H1 (cell line): ENCODE data around the gene PSME4. TPM values are rescaled to one million over a fixed set of nuclear protein-coding genes. Genes with fewer than 3 reads are reported as not detected.

ENCODE experiments used
- CBX5 ChIP-seq: fragments of 300-800, 300-1000 bp; sonication (generic); IDR thresholded peaks from 2 replicates; pipeline ENCODE4 v1.7.1; 2016; ENCODE audit warnings: antibody characterized with exemption, low read length, low read depth
- RAD21 ChIP-seq, 2 experiments: IDR thresholded peaks in 1 of 2; conservative IDR thresholded peaks in 1 of 2; 2 replicates each; pipeline ENCODE4 v1.6.1; 2011; ENCODE audit warnings: low read depth in 2 of 2, low read length in 2 of 2, improper control_type of control experiment in 1 of 2, inconsistent platforms in 1 of 2, mild to moderate bottlenecking in 1 of 2, moderate library complexity in 1 of 2
- polyA plus RNA-seq, 7 experiments: library from polyadenylated mRNA; depleted of rRNA in 3 of 7; stranded (reverse) in 5 of 7; unstranded in 2 of 7; fragments of >200 nt in 5 of 7; fragments of 200-250 nt in 2 of 7; gene quantifications; 1 replicate in 5 of 7; 2 replicates in 1 of 7; 4 replicates in 1 of 7; pipeline versions ENCODE4 v1.2.1 to v1.2.3, GENCODE V29; 2011 to 2013; ENCODE audit warnings: missing spikeins in 2 of 7, mixed read lengths in 2 of 7
- total RNA-seq: library from RNA; stranded (reverse); fragmentation: NEBNext Ultra II Directional; extraction: Animal tissue kit (Norgen Biotek cat#: 25700); gene quantifications from 2 replicates; pipeline ENCODE4 v1.2.1, GENCODE V29; 2021
- TF ChIP-seq, protein P1 (sequence below): fragments of 300-600 bp; sonication (generic); IDR thresholded peaks from 2 replicates; pipeline ENCODE4 v1.7.1; 2012; ENCODE audit warnings: low read length, moderate library complexity, mild to moderate bottlenecking, inconsistent platforms; ENCODE audit not compliant: insufficient replicate concordance

The PSME4 gene
- total and polyA plus RNA-seq, 2 of the 8 experiments (the other 6 are each of a cell fraction or from before 2014, with no cell fraction given) = 42.2 to 116 TPM

DNA sequence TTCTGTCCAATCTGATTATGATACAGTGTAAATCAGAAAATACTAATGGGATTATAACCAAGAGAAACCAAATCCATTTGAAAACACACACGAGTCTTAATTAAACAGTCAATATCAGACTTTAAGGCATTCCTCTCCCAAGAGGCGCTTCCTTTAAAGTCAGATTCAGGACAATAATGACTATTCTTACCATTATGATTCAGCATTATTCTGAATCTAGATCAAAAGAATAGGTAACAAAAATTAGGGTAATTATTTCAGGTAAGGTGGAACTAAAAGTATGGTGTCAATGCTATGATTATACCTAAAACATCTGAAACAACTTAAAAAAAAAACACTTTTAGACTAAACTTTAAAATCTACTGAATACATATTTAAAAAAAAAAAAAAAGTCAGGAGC is 12.3 kb downstream of the PSME4 start (continued):
- TF ChIP-seq, protein P1, sequence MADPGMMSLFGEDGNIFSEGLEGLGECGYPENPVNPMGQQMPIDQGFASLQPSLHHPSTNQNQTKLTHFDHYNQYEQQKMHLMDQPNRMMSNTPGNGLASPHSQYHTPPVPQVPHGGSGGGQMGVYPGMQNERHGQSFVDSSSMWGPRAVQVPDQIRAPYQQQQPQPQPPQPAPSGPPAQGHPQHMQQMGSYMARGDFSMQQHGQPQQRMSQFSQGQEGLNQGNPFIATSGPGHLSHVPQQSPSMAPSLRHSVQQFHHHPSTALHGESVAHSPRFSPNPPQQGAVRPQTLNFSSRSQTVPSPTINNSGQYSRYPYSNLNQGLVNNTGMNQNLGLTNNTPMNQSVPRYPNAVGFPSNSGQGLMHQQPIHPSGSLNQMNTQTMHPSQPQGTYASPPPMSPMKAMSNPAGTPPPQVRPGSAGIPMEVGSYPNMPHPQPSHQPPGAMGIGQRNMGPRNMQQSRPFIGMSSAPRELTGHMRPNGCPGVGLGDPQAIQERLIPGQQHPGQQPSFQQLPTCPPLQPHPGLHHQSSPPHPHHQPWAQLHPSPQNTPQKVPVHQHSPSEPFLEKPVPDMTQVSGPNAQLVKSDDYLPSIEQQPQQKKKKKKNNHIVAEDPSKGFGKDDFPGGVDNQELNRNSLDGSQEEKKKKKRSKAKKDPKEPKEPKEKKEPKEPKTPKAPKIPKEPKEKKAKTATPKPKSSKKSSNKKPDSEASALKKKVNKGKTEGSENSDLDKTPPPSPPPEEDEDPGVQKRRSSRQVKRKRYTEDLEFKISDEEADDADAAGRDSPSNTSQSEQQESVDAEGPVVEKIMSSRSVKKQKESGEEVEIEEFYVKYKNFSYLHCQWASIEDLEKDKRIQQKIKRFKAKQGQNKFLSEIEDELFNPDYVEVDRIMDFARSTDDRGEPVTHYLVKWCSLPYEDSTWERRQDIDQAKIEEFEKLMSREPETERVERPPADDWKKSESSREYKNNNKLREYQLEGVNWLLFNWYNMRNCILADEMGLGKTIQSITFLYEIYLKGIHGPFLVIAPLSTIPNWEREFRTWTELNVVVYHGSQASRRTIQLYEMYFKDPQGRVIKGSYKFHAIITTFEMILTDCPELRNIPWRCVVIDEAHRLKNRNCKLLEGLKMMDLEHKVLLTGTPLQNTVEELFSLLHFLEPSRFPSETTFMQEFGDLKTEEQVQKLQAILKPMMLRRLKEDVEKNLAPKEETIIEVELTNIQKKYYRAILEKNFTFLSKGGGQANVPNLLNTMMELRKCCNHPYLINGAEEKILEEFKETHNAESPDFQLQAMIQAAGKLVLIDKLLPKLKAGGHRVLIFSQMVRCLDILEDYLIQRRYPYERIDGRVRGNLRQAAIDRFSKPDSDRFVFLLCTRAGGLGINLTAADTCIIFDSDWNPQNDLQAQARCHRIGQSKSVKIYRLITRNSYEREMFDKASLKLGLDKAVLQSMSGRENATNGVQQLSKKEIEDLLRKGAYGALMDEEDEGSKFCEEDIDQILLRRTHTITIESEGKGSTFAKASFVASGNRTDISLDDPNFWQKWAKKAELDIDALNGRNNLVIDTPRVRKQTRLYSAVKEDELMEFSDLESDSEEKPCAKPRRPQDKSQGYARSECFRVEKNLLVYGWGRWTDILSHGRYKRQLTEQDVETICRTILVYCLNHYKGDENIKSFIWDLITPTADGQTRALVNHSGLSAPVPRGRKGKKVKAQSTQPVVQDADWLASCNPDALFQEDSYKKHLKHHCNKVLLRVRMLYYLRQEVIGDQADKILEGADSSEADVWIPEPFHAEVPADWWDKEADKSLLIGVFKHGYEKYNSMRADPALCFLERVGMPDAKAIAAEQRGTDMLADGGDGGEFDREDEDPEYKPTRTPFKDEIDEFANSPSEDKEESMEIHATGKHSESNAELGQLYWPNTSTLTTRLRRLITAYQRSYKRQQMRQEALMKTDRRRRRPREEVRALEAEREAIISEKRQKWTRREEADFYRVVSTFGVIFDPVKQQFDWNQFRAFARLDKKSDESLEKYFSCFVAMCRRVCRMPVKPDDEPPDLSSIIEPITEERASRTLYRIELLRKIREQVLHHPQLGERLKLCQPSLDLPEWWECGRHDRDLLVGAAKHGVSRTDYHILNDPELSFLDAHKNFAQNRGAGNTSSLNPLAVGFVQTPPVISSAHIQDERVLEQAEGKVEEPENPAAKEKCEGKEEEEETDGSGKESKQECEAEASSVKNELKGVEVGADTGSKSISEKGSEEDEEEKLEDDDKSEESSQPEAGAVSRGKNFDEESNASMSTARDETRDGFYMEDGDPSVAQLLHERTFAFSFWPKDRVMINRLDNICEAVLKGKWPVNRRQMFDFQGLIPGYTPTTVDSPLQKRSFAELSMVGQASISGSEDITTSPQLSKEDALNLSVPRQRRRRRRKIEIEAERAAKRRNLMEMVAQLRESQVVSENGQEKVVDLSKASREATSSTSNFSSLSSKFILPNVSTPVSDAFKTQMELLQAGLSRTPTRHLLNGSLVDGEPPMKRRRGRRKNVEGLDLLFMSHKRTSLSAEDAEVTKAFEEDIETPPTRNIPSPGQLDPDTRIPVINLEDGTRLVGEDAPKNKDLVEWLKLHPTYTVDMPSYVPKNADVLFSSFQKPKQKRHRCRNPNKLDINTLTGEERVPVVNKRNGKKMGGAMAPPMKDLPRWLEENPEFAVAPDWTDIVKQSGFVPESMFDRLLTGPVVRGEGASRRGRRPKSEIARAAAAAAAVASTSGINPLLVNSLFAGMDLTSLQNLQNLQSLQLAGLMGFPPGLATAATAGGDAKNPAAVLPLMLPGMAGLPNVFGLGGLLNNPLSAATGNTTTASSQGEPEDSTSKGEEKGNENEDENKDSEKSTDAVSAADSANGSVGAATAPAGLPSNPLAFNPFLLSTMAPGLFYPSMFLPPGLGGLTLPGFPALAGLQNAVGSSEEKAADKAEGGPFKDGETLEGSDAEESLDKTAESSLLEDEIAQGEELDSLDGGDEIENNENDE = no peak
- no peak for TF ChIP-seq RAD21 (IDR thresholded peaks at IDR 0.05 in 1 of 2, conservative IDR thresholded peaks at IDR 0.05 in 1 of 2; ENCODE audit: low read depth in 2 of 2, low read length in 2 of 2)
- TF ChIP-seq CBX5 = no peak
- TF ChIP-seq, all 59 proteins: peak for 0
